Kidney capillary endothelial cell (primary cell): ENCODE data around the gene RPTOR.

Experiments used
- DNase-seq: peaks from one replicate; pipeline ENCODE4 v3.0.0-alpha.2; 2018; ENCODE audit warnings: low spot score

The RPTOR gene

GRCh38 chr17:80592243-80592642, 47.6 kb downstream of the RPTOR start:
- no peak for DNase-seq

- DNase-seq, result no peak
Measured at GRCh38 chr17:80593181-80593580, 48.5 kb downstream of the RPTOR start.

GRCh38 chr17:80594431-80595269, 50.0 kb downstream of the RPTOR start:
- DNase-seq, result no peak

- DNase-seq, result no peak
Measured at GRCh38 chr17:80596760-80597608, 52.3 kb downstream of the RPTOR start.

GRCh38 chr17:80598813-80599545, 54.3 kb downstream of the RPTOR start:
- no peak for DNase-seq

GRCh38 chr17:80599546-80600305, 55.1 kb downstream of the RPTOR start:
- DNase-seq, result no peak

GRCh38 chr17:80601146-80601545, 56.5 kb downstream of the RPTOR start:
- DNase-seq, result no peak

- no peak for DNase-seq
Measured at GRCh38 chr17:80603396-80603795, 58.8 kb downstream of the RPTOR start.

- DNase-seq, result no peak
Measured at GRCh38 chr17:80604009-80604669, 59.5 kb downstream of the RPTOR start.

GRCh38 chr17:80604670-80605010, 60.0 kb downstream of the RPTOR start:
- no peak for DNase-seq

GRCh38 chr17:80605326-80606066, 60.9 kb downstream of the RPTOR start:
- no peak for DNase-seq

GRCh38 chr17:80608326-80608725, 63.7 kb downstream of the RPTOR start:
- DNase-seq, result no peak

- DNase-seq, result no peak
Measured at GRCh38 chr17:80609757-80610156, 65.1 kb downstream of the RPTOR start.

GRCh38 chr17:80611816-80612215, 67.2 kb downstream of the RPTOR start:
- DNase-seq, result no peak

- no peak for DNase-seq
Measured at GRCh38 chr17:80612997-80613731, 68.5 kb downstream of the RPTOR start.

- no peak for DNase-seq
Measured at GRCh38 chr17:80613732-80614071, 69.1 kb downstream of the RPTOR start.

- no peak for DNase-seq
Measured at GRCh38 chr17:80614332-80615047, 69.9 kb downstream of the RPTOR start.

GRCh38 chr17:80615376-80615775, 70.7 kb downstream of the RPTOR start:
- no peak for DNase-seq

GRCh38 chr17:80616705-80617104, 72.1 kb downstream of the RPTOR start:
- DNase-seq, result no peak
